Heart left ventricle (tissue), 16 donors: ENCODE data around the gene FOXJ2. TPM values are rescaled to one million over a fixed set of nuclear protein-coding genes. Genes with fewer than 3 reads are reported as not detected.
A peak's percentile ranks its signal among the peaks of the same experiment; 100 is the strongest.
"Not testable (repeated sequence)": the region's sequence is repeated elsewhere in the genome, so short reads cannot be mapped to it uniquely, and the experiment has no call there.

Experiments used
- ATAC-seq, 4 donors: fragments of 200-7000 bp; cut with Tn5 transposase; one replicate each; pipeline ENCODE4 v1.9.1; 2020 to 2022; ENCODE audit warnings: moderate library complexity in 4 of 4, mild to moderate bottlenecking in 3 of 4, moderate number of reproducible peaks in 1 of 4
- DNase-seq, 5 donors: peaks; one replicate each; pipeline ENCODE4 v3.0.0-alpha.2; 2020
- H3K27ac ChIP-seq, 12 donors: fragments of 200-600 bp; sonication (generic) in 4 of 12; one replicate each; pipeline versions ENCODE4 v1.5.0 to v1.8.0; 2016 to 2022; ENCODE audit warnings: mild to moderate bottlenecking in 2 of 12
- H3K27me3 ChIP-seq, 9 donors: fragments of 200-600 bp; sonication (generic) in 2 of 9; one replicate each; pipeline versions ENCODE4 v1.5.1 to v1.8.0; 2016 to 2022; ENCODE audit warnings: mild to moderate bottlenecking in 3 of 9
- H3K36me3 ChIP-seq, 9 donors: fragments of 200-600 bp; sonication (generic) in 2 of 9; one replicate each; pipeline versions ENCODE4 v1.5.0 to v1.8.0; 2018 to 2022; ENCODE audit warnings: mild to moderate bottlenecking in 2 of 9
- H3K4me1 ChIP-seq, 12 donors: fragments of 200-600 bp; sonication (generic) in 4 of 12; one replicate each; pipeline versions ENCODE4 v1.5.0 to v1.8.0; 2016 to 2022; ENCODE audit warnings: mild to moderate bottlenecking in 3 of 12
- H3K4me3 ChIP-seq, 12 donors: fragments of 200-600 bp; sonication (generic) in 4 of 12; one replicate each; pipeline versions ENCODE4 v1.5.0 to v1.8.0; 2017 to 2022; ENCODE audit warnings: mild to moderate bottlenecking in 9 of 12, moderate library complexity in 4 of 12
- H3K9me3 ChIP-seq, 12 donors: fragments of 200-600 bp; sonication (generic) in 4 of 12; one replicate each; pipeline versions ENCODE4 v1.5.0 to v1.8.0; 2016 to 2022; ENCODE audit warnings: mild to moderate bottlenecking in 1 of 12
- CTCF ChIP-seq, 12 donors: fragments of 200-600 bp; sonication (generic) in 4 of 12; IDR thresholded peaks; one replicate each; pipeline versions ENCODE4 v1.5.0 to v1.8.0; 2018 to 2022; ENCODE audit warnings: antibody characterized with exemption in 12 of 12, mild to moderate bottlenecking in 5 of 12
- POLR2A ChIP-seq, 2 donors: fragments of 450-650 bp; IDR thresholded peaks; one replicate each; pipeline ENCODE4 v1.6.1; 2017; ENCODE audit warnings: antibody characterized with exemption in 2 of 2, mild to moderate bottlenecking in 2 of 2, moderate library complexity in 2 of 2
- WGBS, 4 donors: extraction: QIAGEN DNeasy Blood & Tissue Kit in 2 of 4; methylation state at CpG; one replicate each; pipeline versions ENCODE4 v1.1.5 to v1.1.7; 2013 to 2018; 5-methylcytosine and 5-hydroxymethylcytosine counted together
- intact Hi-C, 10 donors: fragments of 100-400 bp; cut with DNase I; formaldehyde crosslinking; loops; one replicate each; pipeline versions ENCODE4 v1.11.1 to v1.14.2; 2022
- polyA plus RNA-seq, 2 donors: library from polyadenylated mRNA; stranded (reverse); fragments of 200-250 nt; gene quantifications; one replicate each; pipeline ENCODE4 v1.2.3, GENCODE V29; 2013
- total RNA-seq, 9 donors: library from RNA; depleted of rRNA in 2 of 9; stranded (reverse); fragments of >200 nt in 2 of 9; fragmentation: NEBNext Ultra II Directional in 3 of 9; extraction: Animal tissue kit (Norgen Biotek cat#: 25700) in 3 of 9; gene quantifications; one replicate each; pipeline versions ENCODE4 v1.1.0 to v1.2.4, GENCODE V29; 2016 to 2023
- donor health status: ischemic (EF 13 %, LVEDD 7.1; RV severe dilation, severe dysfunction).
- donor health status: healthy with polysubstance abuse.
- donor health status: DM: no; HTN: yes; CAD: no.
- donor health status: DM: no; HTN: no; CAD: no.
- donor health status: ischemic (EF 25% LVEDD 6.9; RV normal size, moderate dysfunction).
- donor health status: ischemic (EF 25% LVEDD 5.7; RV mildly dilated, moderate dysfunction).
- donor health status: healthy.
- donor health status: DM: yes; HTN: yes; CAD: no.
- donor health status: ischemic (EF 35%, LVEDD 5.7; RV mildly dilated, moderate dysfunction).
- donor health status: nonischemic (EF 11% LVEDD 7.7; RV severe dilation, severe dysfunction).
- donor health status: DM: yes; HTN: yes; CAD: no.
- donor health status: PGD.
- donor health status: ischemic (EF 29% LVEDD 5.4; RV normal size, mild dysfunction).
- donor health status: nonischemic (EF 23%, LVEDD 6.1; RV moderate dilation, normal function).

Gene FOXJ2
- total and polyA plus RNA-seq, 11 donors: 9.4 to 34.7 (median 23.7) TPM

- ATAC-seq (no peak), DNase-seq (no peak)
- WGBS, 4 donors: 62 to 81% (median 76%) methylated on average over 2 of the region's 2 CpGs
- TF ChIP-seq CTCF (IDR thresholded peaks at IDR 0.05) (no peak), POLR2A (IDR thresholded peaks at IDR 0.05) (no peak)
- Histone ChIP-seq H3K36me3 (no peaks in the 10 kb centered on the region), H3K4me3 (no peak overlapping the region), H3K4me1 (peaks cover 0 to 32% (median 16%) of the 10 kb centered on the region in 12 donors), H3K27me3 (peaks cover 0 to 5% (median 0%) of the 10 kb centered on the region in 9 donors), H3K27ac (no peak overlapping the region), H3K9me3 (no peaks in the 10 kb centered on the region)
- intact Hi-C loops: loop anchor here in 3 of 10 donors (5.0 to 10.0 kb wide), 2 partner anchors 42 to 224 kb away; no protein-coding TSS in a partner anchor
Measured at GRCh38 chr12:8078916-8079315, 46.4 kb downstream of the FOXJ2 start.

GRCh38 chr12:8080120-8080519, 47.6 kb downstream of the FOXJ2 start:
- no peak for TF ChIP-seq CTCF (IDR thresholded peaks at IDR 0.05)
- no peak for TF ChIP-seq POLR2A (IDR thresholded peaks at IDR 0.05)
- ATAC-seq (no peak), DNase-seq (no peak)
- H3K4me1 ChIP-seq: peaks cover 0 to 42% (median 22%) of the 10 kb centered on the region in 12 donors
- peak overlapping the region in 1 of 12 donors; percentile 96 for H3K27ac ChIP-seq
- no peaks in the 10 kb centered on the region for H3K36me3 ChIP-seq
- intact Hi-C loops: loop anchor here in 8 of 10 donors (5.0 to 10.0 kb wide), 6 partner anchors 33 to 155 kb away; partner anchors contain the start of genes FOXJ2 (in 3 of the 8) and SLC2A3 (in 1 of the 8)
- no peaks in the 10 kb centered on the region for H3K9me3 ChIP-seq
- peaks cover 0 to 4% (median 0%) of the 10 kb centered on the region in 9 donors for H3K27me3 ChIP-seq
- H3K4me3 ChIP-seq: no peak overlapping the region

- no peaks in the 10 kb centered on the region for H3K9me3 ChIP-seq
- H3K36me3 ChIP-seq: peaks cover 0 to 8% (median 0%) of the 10 kb centered on the region in 9 donors
- H3K4me3 ChIP-seq: peak overlapping the region; percentile 68 to 96 (median 82)
- intact Hi-C loops: loop anchor here in 8 of 10 donors (5.0 to 10.0 kb wide), 6 partner anchors 34 to 153 kb away; partner anchors contain the start of genes FOXJ2 (in 3 of the 8) and SLC2A3 (in 1 of the 8)
- peaks cover 0 to 42% (median 22%) of the 10 kb centered on the region in 12 donors for H3K4me1 ChIP-seq
- 2 to 5% (median 3%) methylated on average over 15 of the region's 15 CpGs for WGBS, 4 donors
- peak overlapping the region; percentile 79 to 99 (median 90) for H3K27ac ChIP-seq
- no peak for DNase-seq
- TF ChIP-seq POLR2A (IDR thresholded peaks at IDR 0.05) (no peak), CTCF (IDR thresholded peaks at IDR 0.05) (no peak)
- H3K27me3 ChIP-seq: no peaks in the 10 kb centered on the region
- ATAC-seq: peak in 3 of 4 donors; percentile 29 to 42 (median 35)
Measured at GRCh38 chr12:8081251-8081920, 48.9 kb downstream of the FOXJ2 start.

GRCh38 chr12:8082808-8083100, 50.2 kb downstream of the FOXJ2 start:
- ATAC-seq (no peak), DNase-seq (no peak)
- H3K9me3 ChIP-seq: no peaks in the 10 kb centered on the region
- intact Hi-C loops: loop anchor here (2.0 to 10.0 kb wide), 8 partner anchors 35 to 152 kb away; partner anchors contain the start of genes FOXJ2 (in 4 of the 10) and SLC2A3 (in 1 of the 10)
- peak overlapping the region in 5 of 12 donors; percentile 90 to 99 (median 91) for H3K27ac ChIP-seq
- 2 to 6% (median 4%) methylated on average over 4 of the region's 4 CpGs for WGBS, 4 donors
- TF ChIP-seq POLR2A (IDR thresholded peaks at IDR 0.05) (no peak), CTCF (IDR thresholded peaks at IDR 0.05) (no peak)
- H3K36me3 ChIP-seq: peaks cover 0 to 10% (median 0%) of the 10 kb centered on the region in 9 donors
- H3K27me3 ChIP-seq: no peaks in the 10 kb centered on the region
- H3K4me3 ChIP-seq: peak overlapping the region; percentile 68 to 96 (median 82)
- peaks cover 0 to 50% (median 22%) of the 10 kb centered on the region in 12 donors for H3K4me1 ChIP-seq

GRCh38 chr12:8084351-8084750, 51.8 kb downstream of the FOXJ2 start:
- DNase-seq, H3K27ac ChIP-seq, H3K4me3 ChIP-seq, H3K9me3 ChIP-seq, H3K27me3 ChIP-seq, ATAC-seq: not testable (repeated sequence)
- 43 to 53% (median 50%) methylated on average over 3 of the region's 3 CpGs for WGBS, 4 donors
- Histone ChIP-seq H3K36me3 (peaks cover 0 to 22% (median 6%) of the 10 kb centered on the region in 9 donors), H3K4me1 (peaks cover 0 to 66% (median 22%) of the 10 kb centered on the region in 12 donors)
- intact Hi-C loops: loop anchor here in 8 of 10 donors (5.0 to 10.0 kb wide), 6 partner anchors 37 to 150 kb away; partner anchors contain the start of genes FOXJ2 (in 3 of the 8) and SLC2A3 (in 1 of the 8)
